ENCODE measurements around the gene ZNF460. TPM values are rescaled to one million over a fixed set of nuclear protein-coding genes. Genes with fewer than 3 reads are reported as not detected.

The ZNF460 gene
- total and polyA plus RNA-seq, 2 of the 13 experiments (the other 11 are each of a cell fraction or from before 2014, with no cell fraction given): 14.5 to 44.8 TPM

DNA sequence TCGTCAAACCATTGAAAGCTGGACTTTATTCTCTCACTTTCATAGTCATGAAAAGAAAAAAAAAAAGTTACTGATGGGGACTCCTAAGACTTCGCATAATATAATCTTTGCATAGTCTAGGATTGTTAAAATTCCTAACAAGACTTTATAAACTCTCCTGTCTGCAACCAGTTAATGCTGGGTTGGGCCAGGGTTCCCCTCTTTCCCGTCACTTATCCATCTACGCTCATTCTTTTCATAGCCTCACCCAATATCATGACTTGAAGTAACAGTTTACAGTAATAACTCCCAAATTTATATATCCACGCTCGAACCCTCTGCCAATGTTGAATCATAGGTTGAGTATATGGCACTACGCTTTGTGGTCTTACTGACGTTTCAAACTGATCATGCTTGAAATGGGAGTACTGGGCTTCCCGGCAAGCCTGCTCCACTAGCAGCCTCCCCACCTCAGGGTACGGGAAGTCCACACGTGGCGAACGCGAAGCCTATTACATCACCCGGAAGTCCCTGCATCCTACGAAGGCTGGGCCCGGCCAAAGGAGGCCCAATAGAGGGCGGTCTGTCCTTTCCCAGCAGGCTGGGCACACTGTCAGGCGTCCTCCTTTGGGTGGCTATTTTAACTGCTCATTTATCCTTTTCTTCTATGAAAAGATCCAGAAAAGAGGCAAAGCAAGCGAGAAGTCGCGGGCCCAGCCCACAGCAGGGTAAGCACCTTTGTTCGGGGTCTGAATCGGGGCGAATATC is 694 bp upstream of the ZNF460 start (continued):
- TF ChIP-seq ZBTB44 (CRISPR knock-in tag; IDR thresholded peaks at IDR 0.05) (peak; percentile 79; the same call in 1 of the 2 replicates), ZNF800 (CRISPR knock-in tag; IDR thresholded peaks at IDR 0.05) (no peak), MIER3 (CRISPR knock-in tag; IDR thresholded peaks at IDR 0.05; ENCODE audit: borderline replicate concordance) (peak; percentile 80; the same call in 1 of the 2 replicates), ZSCAN30 (CRISPR knock-in tag; IDR thresholded peaks at IDR 0.05) (no peak; the same call in none of the 2 replicates), ZNF329 (CRISPR knock-in tag; IDR thresholded peaks at IDR 0.05; ENCODE audit: low read depth) (no peak), SP140L (CRISPR knock-in tag; IDR thresholded peaks at IDR 0.05; ENCODE audit: borderline replicate concordance) (0 out of 2 replicates have a peak, but pooled peaks have one; percentile 22), PHF5A (CRISPR knock-in tag; IDR thresholded peaks at IDR 0.05; ENCODE audit: low read depth, unreplicated experiment) (peak; percentile 83), ATF4 (CRISPR knock-in tag; IDR thresholded peaks at IDR 0.05) (peak; percentile 70 to 100; a peak in 3 of 4 replicates), ZNF781 (CRISPR knock-in tag; IDR thresholded peaks at IDR 0.05; ENCODE audit: borderline replicate concordance, not compliant biosample characterization) (peak; percentile 54), IKZF4 (CRISPR knock-in tag; IDR thresholded peaks at IDR 0.05; ENCODE audit: borderline replicate concordance, low read depth, not compliant biosample characterization) (no peak), ZBTB21 (CRISPR knock-in tag; IDR thresholded peaks at IDR 0.05) (peak; percentile 80), RAD51 (IDR thresholded peaks at IDR 0.05; ENCODE audit: borderline replicate concordance) (no peak), ZNF382 (CRISPR knock-in tag; IDR thresholded peaks at IDR 0.05; ENCODE audit: borderline replicate concordance) (no peak), GLI4 (CRISPR knock-in tag; IDR thresholded peaks at IDR 0.05; ENCODE audit: borderline replicate concordance) (no peak), SAFB2 (CRISPR knock-in tag; IDR thresholded peaks at IDR 0.05; ENCODE audit: borderline replicate concordance, low read depth) (no peak), ZNF260 (CRISPR knock-in tag; IDR thresholded peaks at IDR 0.05; ENCODE audit: borderline replicate concordance, low read depth) (no peak), ZBTB8A (CRISPR knock-in tag; IDR thresholded peaks at IDR 0.05; ENCODE audit: borderline replicate concordance, low read depth) (no peak), SIN3A (IDR thresholded peaks at IDR 0.05; ENCODE audit: borderline replicate concordance, low read depth, low read length) (peak; percentile 90; the same call in 1 of the 2 replicates), ZXDC (CRISPR knock-in tag; IDR thresholded peaks at IDR 0.05) (no peak), IKZF1 (IDR thresholded peaks at IDR 0.05) (no peak)
- TF ChIP-seq, protein P1, sequence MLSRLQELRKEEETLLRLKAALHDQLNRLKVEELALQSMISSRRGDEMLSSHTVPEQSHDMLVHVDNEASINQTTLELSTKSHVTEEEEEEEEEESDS (CRISPR knock-in tag; IDR thresholded peaks at IDR 0.05; ENCODE audit: borderline replicate concordance): peak; percentile 96; the same call in 1 of the 2 replicates
